Measurements from ENCODE around the gene SIM2.

The SIM2 gene

GRCh38 chr21:36718951-36719501 lies 20.1 kb downstream of the SIM2 start:
- DNase-seq = no peak

- DNase-seq = no peak
Measured at GRCh38 chr21:36719614-36720013, 20.7 kb downstream of the SIM2 start.

GRCh38 chr21:36721817-36722216 lies 22.9 kb downstream of the SIM2 start:
- no peak for DNase-seq

GRCh38 chr21:36722370-36723368 lies 23.8 kb downstream of the SIM2 start:
- no peak for DNase-seq

GRCh38 chr21:36723371-36723881 lies 24.5 kb downstream of the SIM2 start:
- no peak for DNase-seq

- no peak for DNase-seq
Measured at GRCh38 chr21:36724660-36725059, 25.7 kb downstream of the SIM2 start.

- DNase-seq = no peak
Measured at GRCh38 chr21:36725793-36726386, 27.0 kb downstream of the SIM2 start.

- DNase-seq = no peak
Measured at GRCh38 chr21:36727866-36728265, 29.0 kb downstream of the SIM2 start.

- DNase-seq = no peak
Measured at GRCh38 chr21:36728371-36729111, 29.6 kb downstream of the SIM2 start.

GRCh38 chr21:36729310-36729970 lies 30.5 kb downstream of the SIM2 start:
- no peak for DNase-seq

- DNase-seq = no peak
Measured at GRCh38 chr21:36730291-36731281, 31.7 kb downstream of the SIM2 start.

- no peak for DNase-seq
Measured at GRCh38 chr21:36732217-36732616, 33.3 kb downstream of the SIM2 start.

GRCh38 chr21:36732761-36733160 lies 33.8 kb downstream of the SIM2 start:
- DNase-seq = no peak

GRCh38 chr21:36733857-36734256 lies 34.9 kb downstream of the SIM2 start:
- no peak for DNase-seq

- no peak for DNase-seq
Measured at GRCh38 chr21:36734367-36735200, 35.7 kb downstream of the SIM2 start.

GRCh38 chr21:36735201-36735515 lies 36.2 kb downstream of the SIM2 start:
- DNase-seq = no peak

GRCh38 chr21:36735724-36736320 lies 36.9 kb downstream of the SIM2 start:
- no peak for DNase-seq

GRCh38 chr21:36738489-36739126 lies 39.7 kb downstream of the SIM2 start:
- no peak for DNase-seq

- no peak for DNase-seq
Measured at GRCh38 chr21:36741506-36741905, 42.6 kb downstream of the SIM2 start.

All from activated CD4-positive, alpha-beta T cell treated with anti-CD3 and anti-CD28 coated beads for 48 hours (primary cell).